Stomach (tissue), 4 donors: ENCODE results near the gene PRELID1.

Experiments
- EP300 ChIP-seq: sonication (generic); formaldehyde crosslinking; IDR thresholded peaks from one replicate; pipeline ENCODE4 v1.6.1; 2017; ENCODE audit warnings: antibody characterized with exemption
- POLR2A ChIP-seq, 4 donors: fragments of 450-650 bp; IDR thresholded peaks; one replicate each; pipeline ENCODE4 v1.6.1; 2016; ENCODE audit warnings: antibody characterized with exemption in 4 of 4, control low read depth in 2 of 4, mild to moderate bottlenecking in 1 of 4, moderate library complexity in 1 of 4
- POLR2AphosphoS5 ChIP-seq, 3 donors: sonication (generic); formaldehyde crosslinking; IDR thresholded peaks; one replicate each; pipeline ENCODE4 v1.6.1; 2016; ENCODE audit warnings: antibody characterized with exemption in 3 of 3
- TF ChIP-seq, protein P1 (sequence below), 7 experiments: fragments of 450-650 bp in 4 of 7; fragments of 200-600 bp in 3 of 7; sonication (generic) in 3 of 7; IDR thresholded peaks; one replicate each; pipeline ENCODE4 v1.5.1; 2016 to 2019; ENCODE audit warnings: antibody characterized with exemption in 7 of 7, control low read depth in 2 of 7, mild to moderate bottlenecking in 1 of 7

DNA sequence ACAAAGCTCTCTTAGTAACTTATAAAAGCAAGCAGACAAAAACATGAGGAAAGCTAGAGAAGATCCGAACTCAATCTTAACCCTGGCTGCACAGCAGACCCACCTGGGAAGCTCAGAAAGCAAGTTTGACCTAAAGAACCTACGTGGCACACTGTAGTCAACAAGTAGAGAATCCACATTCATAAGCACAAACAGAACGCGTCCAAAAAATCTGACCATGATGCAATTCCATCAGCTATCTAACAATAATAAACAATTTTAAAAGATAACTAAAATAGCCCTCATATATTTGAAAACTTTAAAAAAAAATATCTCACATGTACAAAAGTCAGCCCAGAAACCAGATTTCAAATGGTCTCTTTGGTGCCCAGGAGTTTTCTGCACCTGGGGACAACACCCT is 43.2 kb downstream of the PRELID1 start:
- TF ChIP-seq POLR2A (IDR thresholded peaks at IDR 0.05) (no peak), EP300 (no peak), POLR2AphosphoS5 (IDR thresholded peaks at IDR 0.05) (no peak)
- TF ChIP-seq, protein P1, sequence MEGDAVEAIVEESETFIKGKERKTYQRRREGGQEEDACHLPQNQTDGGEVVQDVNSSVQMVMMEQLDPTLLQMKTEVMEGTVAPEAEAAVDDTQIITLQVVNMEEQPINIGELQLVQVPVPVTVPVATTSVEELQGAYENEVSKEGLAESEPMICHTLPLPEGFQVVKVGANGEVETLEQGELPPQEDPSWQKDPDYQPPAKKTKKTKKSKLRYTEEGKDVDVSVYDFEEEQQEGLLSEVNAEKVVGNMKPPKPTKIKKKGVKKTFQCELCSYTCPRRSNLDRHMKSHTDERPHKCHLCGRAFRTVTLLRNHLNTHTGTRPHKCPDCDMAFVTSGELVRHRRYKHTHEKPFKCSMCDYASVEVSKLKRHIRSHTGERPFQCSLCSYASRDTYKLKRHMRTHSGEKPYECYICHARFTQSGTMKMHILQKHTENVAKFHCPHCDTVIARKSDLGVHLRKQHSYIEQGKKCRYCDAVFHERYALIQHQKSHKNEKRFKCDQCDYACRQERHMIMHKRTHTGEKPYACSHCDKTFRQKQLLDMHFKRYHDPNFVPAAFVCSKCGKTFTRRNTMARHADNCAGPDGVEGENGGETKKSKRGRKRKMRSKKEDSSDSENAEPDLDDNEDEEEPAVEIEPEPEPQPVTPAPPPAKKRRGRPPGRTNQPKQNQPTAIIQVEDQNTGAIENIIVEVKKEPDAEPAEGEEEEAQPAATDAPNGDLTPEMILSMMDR (IDR thresholded peaks at IDR 0.05): no peak
